ENCODE measurements around the gene GP1BB.
"Not testable (repeated sequence)": the region's sequence is repeated elsewhere in the genome, so short reads cannot be mapped to it uniquely, and the experiment has no call there.

The GP1BB gene

DNA sequence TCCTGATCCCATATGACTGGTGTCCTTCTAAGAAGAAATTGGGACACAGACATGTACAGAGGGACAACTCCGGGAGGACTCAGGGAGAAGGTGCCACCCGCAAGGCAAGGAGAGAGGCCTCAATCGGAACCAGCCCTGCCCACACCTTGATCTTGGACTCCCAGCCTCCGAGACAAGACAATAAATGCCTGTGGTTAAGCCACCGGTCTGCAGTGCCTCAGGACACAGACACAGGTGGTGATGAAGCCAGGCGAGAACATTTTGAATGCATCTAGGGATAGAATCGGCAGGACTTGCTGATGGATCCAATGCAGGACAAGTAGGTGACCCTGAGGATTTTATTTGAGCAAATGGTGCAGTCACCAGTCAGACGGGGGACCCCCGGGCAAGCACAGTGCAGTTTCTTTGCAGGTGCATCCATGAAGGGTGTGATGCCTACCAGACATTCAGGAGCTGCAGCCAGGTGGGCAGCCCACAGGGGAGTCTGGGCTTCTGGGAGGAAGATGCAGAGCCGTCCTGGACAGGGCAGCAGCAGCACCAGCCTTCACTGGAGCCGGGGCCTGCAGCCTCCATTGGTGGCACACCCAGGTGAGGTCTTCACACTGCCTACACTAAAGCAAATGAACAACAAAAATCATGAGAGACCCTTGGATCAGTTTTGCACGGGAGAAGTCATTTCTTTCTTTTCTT, 29.2 kb upstream of the GP1BB start:
- DNase-seq = no peak

GRCh38 chr22:19694696-19695095, 28.6 kb upstream of the GP1BB start:
- DNase-seq = no peak

DNA sequence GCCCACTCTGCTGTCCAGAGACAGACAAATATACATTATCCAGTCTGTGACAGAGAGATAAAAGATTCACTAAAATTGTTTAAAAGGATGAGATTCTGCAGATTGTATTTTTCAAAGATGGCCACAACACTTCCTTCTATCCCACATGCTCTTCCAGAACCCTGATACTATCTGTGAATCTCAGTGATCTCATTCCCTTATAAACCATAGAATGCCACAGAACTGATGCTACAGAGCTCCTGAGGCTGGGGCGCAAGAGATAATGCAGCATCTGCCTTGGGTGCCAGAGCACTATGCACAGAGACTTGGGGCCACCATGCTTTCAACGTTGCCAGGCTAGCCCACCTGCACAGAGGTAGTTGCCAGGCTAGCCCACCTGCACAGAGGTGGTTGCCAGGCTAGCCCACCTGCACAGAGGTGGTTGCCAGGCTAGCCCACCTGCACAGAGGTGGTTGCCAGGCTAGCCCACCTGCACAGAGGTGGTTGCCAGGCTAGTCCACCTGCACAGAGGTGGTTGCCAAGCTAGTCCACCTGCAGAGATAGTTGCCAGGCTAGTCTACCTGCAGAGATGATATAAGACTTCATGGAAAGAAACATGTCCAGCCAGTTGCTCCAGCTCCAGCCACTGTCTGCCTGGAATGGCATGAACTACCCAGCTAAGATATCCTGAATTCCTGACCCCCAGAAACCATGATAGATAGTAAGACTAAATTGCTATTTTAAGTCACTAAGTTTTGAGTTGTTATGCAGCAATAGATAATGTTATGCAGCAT, 26.6 kb upstream of the GP1BB start:
- DNase-seq = no peak

DNA sequence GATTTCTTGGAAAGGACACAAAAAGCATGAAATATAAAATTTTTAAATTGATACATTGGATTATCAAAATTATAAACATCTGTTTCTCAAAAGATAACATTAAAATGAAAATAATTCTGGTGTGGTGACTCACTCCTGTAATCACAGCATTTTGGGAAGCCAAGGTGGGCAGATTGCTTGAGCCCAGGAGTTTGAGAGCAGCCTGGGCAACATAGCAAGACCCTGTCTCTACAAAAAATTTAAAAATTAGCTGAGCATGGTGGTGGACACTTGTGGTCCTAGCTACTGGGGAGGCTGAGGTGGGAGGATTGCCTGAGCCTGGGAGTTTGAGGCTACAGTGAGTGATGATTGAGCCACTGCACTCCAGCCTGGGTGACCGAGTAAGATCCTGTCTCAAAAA, 25.5 kb upstream of the GP1BB start:
- not testable (repeated sequence) for DNase-seq

- no peak for DNase-seq
These were observed 22.4 kb upstream of the GP1BB start for GRCh38 chr22:19700790-19701419.

GRCh38 chr22:19701420-19702145, 21.8 kb upstream of the GP1BB start:
- no peak for DNase-seq

- DNase-seq = no peak
These were observed 19.5 kb upstream of the GP1BB start for GRCh38 chr22:19703869-19704268.

- no peak for DNase-seq
These were observed 18.9 kb upstream of the GP1BB start for GRCh38 chr22:19704355-19705015.

- no peak for DNase-seq
These were observed 18.0 kb upstream of the GP1BB start for GRCh38 chr22:19705181-19705934.

DNA sequence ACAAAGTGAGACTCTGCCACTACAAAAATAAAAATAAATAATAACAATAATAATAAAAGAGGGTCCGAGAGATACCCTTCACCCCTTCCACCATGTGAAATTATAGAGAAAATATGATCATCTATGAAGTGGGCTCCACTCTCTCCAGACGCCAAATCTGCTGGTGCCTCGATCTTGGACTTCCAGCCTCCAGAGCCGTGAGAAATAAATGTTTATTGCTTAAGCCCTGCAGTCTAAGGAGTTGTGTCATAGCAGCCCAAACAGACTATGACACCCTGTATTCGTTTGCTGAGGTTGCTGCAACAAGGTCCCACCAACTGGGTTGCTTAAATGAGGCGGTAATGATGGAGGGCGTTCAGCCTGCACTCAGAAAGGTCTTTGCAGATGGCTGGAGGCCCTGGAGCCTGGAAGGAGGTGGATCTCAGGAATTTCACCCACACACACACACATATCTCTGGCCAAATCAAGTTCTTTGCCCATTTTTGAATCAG, 16.6 kb upstream of the GP1BB start:
- no peak for DNase-seq

GRCh38 chr22:19707347-19708290, 15.7 kb upstream of the GP1BB start:
- DNase-seq = no peak

- DNase-seq = no peak
These were observed 14.9 kb upstream of the GP1BB start for GRCh38 chr22:19708321-19709011.

DNA sequence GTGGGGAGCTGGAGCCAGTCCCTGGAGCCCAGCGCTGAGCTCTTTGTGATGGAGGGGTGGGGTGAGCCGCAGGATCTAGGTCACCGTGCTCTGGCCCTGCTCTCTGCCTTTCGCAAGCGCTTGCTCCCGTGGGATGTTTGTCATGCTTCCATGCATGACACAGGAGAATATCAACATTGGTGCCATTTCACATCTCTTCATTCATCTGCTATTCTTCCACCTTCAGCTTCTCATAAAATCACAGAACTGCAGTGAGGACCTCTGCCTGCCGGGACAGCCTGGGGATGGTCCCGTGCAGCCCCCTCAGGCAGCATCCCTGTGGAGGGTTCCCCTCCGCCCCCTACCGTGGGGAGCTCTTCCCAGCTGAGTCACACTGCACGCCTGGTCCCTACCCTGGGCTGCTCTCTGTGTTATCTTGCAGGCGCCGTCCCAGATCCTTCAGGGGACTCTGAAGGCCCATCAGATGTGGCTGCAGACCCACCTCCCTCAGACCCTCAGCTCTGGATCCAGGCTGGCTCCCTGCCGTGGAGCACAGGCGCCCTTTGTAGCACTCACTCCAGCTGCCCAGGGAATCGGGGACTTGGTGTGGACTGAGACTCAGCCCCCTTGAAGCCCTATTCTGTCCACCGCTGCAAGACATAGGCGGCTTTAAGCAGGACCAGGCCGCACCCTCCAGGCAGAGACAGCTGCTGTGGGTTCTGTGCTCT, 14.1 kb upstream of the GP1BB start:
- DNase-seq = no peak

GRCh38 chr22:19710020-19710768, 13.1 kb upstream of the GP1BB start:
- no peak for DNase-seq

DNA sequence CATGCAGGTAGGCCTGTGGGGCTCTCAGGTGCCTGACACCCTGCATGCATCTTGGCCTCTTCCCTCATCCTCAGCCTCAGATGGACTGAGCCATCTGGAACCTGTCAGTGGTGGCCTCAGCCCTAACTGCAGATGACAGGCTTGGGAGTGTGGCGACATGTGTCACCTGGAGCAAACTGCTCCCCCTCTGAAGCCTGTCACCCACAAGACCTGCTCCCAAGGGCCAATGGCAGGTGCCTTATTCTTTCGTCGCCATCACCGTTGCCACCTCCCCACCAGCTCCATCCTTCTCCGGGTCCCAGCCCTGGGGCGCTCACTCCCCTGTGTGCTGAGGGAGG, 12.6 kb upstream of the GP1BB start:
- DNase-seq = no peak

GRCh38 chr22:19713245-19713644, 10.1 kb upstream of the GP1BB start:
- no peak for DNase-seq

- DNase-seq = no peak
These were observed 9.6 kb upstream of the GP1BB start for GRCh38 chr22:19713650-19714311.

All from hematopoietic multipotent progenitor cell treated with erythropoietin and hydrocortisone succinate and interleukin-3 and kit ligand, for 8 days (in vitro differentiated cells).